Central memory CD8-positive, alpha-beta T cell (primary cell): ENCODE data around the gene ZNF287.
A peak's percentile ranks its signal among the peaks of the same experiment; 100 is the strongest.

Experiments
- ATAC-seq: fragments of 150-1000 bp; cut with Tn5 transposase; replicated peaks from 2 replicates; pipeline ENCODE4 v1.10.0; 2022; ENCODE audit warnings: mild to moderate bottlenecking, moderate FRiP score, moderate number of reproducible peaks; ENCODE audit not compliant: poor library complexity, severe bottlenecking; ENCODE audit errors: extremely low read depth
- DNase-seq, 2 donors: peaks; one replicate each; pipeline ENCODE4 v3.0.0; 2021; ENCODE audit warnings: low spot score in 2 of 2
- H3K27ac Mint-ChIP-seq: one replicate; pipeline ENCODE4 v1.8.0; 2022; ENCODE audit warnings: low read depth, mild to moderate bottlenecking, moderate library complexity, mixed read lengths
- H3K27me3 Mint-ChIP-seq: one replicate; pipeline ENCODE4 v1.8.0; 2022; ENCODE audit warnings: mixed read lengths
- H3K36me3 Mint-ChIP-seq: one replicate; pipeline ENCODE4 v1.8.0; 2022; ENCODE audit warnings: mild to moderate bottlenecking, moderate library complexity, mixed read lengths; ENCODE audit not compliant: insufficient read depth
- H3K4me1 Mint-ChIP-seq: one replicate; pipeline ENCODE4 v1.8.0; 2022; ENCODE audit warnings: mixed read lengths
- H3K4me3 Mint-ChIP-seq: one replicate; pipeline ENCODE4 v1.8.0; 2022; ENCODE audit warnings: mild to moderate bottlenecking, moderate library complexity, mixed read lengths
- H3K9me3 Mint-ChIP-seq: one replicate; pipeline ENCODE4 v1.8.0; 2022; ENCODE audit warnings: mixed read lengths

ZNF287 gene

DNA sequence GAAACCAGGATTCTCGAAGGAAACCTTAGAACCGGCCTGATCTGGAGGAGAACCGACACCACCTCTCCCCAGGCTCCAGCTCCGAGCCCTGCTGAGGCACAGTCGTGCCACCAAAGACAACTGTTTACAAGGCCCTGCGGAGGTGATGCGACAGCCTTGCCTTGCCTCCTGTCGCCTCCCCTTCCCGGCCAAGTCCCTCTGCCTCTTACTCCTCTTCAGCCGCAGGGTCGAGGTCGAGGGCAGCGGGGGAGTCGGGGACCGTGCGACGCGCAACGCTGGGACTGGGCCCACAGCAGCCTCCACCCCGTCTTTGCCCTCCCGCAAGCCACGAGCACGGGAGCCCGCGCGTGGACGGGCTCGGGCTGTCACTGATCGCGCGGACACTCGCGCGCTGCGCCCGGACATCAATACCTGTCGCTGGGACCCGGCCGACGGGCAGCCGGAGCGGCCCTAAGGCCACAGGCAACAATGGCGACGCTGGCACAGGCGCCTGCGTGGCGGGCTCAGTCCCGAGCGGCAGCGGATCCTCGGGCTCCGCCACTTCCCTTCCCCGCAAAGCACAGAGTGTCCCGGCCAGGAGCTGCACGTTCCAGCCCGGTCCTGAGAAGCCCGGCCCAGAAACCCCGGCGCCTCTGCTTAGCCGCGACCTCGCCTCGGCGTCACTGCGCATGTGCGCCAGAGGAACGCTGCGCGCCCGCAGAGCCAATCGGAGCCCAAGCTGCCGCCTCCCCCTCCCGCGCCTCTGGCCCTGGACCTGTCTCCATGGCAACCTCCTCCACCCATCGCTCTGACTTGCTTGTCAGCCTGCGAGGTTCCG, at the start of gene ZNF287:
Gene ZNF287, minus strand, starts transcription at position 664 of the 817 bp plus-strand sequence. CDS start 1,473 bp downstream, outside the sequence.
- no peaks in the 10 kb centered on the region for H3K9me3 Mint-ChIP-seq
- peak within 1 kb of the TSS; percentile 86 for H3K27ac Mint-ChIP-seq
- H3K36me3 Mint-ChIP-seq = peaks cover 9% of the 10 kb centered on the region
- ATAC-seq = peak; percentile 96
- H3K4me3 Mint-ChIP-seq = peak within 1 kb of the TSS; percentile 80
- peaks cover 6% of the 10 kb centered on the region for H3K4me1 Mint-ChIP-seq
- H3K27me3 Mint-ChIP-seq = no peaks in the 10 kb centered on the region
- peak; percentile 81 to 89 for DNase-seq

DNA sequence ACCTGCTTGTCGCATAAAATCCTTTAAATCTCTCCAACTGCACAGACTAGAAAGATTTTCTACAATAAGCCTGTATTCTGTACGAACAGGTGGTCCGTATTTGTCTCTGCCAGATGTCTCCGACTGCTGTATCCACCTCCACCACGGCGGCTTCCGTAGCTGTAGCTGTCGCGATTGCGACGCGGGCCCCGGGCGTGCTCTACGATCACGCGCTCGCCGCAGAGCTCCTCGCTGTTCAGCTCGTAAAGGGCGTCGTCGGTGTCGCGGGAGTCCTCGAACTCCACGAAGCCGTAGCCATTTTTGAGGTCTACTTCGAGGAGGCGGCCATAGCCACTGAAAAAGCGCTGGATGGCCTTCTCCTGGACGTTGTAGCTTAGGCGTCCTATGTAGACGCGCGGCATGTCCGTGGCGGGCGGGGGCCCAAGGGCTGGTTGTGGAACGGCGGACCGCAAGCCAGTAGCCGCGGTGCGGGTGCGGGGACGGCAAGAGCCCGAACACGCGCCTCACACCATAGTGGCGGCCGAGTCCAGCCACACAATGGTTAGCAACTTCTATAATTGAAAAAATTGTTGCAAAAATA, 48.6 kb upstream of the ZNF287 start:
- Mint-ChIP-seq H3K36me3 (peaks cover 1% of the 10 kb centered on the region), H3K4me1 (no peaks in the 10 kb centered on the region), H3K4me3 (no peak overlapping the region), H3K27ac (no peak overlapping the region), H3K9me3 (peaks cover 37% of the 10 kb centered on the region), H3K27me3 (no peaks in the 10 kb centered on the region)
- no peak for DNase-seq
- ATAC-seq = no peak

GRCh38 chr17:16599537-16599936, 30.5 kb upstream of the ZNF287 start:
- peaks cover 41% of the 10 kb centered on the region for H3K27me3 Mint-ChIP-seq
- DNase-seq = no peak
- H3K9me3 Mint-ChIP-seq = no peaks in the 10 kb centered on the region
- no peak overlapping the region for H3K4me3 Mint-ChIP-seq
- no peaks in the 10 kb centered on the region for H3K4me1 Mint-ChIP-seq
- ATAC-seq = no peak
- no peak overlapping the region for H3K27ac Mint-ChIP-seq
- no peaks in the 10 kb centered on the region for H3K36me3 Mint-ChIP-seq

DNA sequence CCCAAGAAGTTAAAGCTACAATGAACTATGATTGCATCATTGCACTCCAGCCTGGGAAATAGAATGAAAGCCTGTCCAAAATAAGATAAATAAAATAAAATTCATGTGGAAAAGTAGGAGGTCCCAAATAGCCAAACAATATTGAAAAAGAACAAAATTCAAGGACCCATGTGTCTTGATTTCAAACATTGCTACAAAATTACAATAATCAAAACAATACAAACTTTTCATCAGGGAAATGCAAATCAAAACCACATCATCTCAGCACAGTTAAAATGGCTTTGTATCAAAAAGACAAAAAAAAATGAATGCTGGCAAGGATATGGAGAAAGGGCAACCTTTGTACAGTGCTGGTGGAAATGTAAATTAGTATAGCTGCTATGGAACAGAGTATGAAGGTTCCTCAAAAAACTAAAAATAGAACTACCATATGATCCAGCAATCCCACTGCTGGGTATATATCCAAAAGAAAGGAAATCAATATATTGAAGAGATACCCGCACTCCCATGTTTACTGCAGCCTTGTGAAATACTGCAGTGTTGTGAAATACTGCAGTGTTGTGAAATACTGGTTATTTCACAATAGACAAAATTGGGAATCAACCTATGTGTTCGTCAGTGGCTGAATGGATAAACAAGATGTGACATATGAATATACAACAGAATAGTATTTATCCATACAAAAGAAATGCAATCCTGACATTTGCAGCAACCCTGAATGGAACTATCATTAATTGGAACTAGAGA, 24.5 kb upstream of the ZNF287 start:
- Mint-ChIP-seq H3K36me3 (peaks cover 5% of the 10 kb centered on the region), H3K9me3 (no peaks in the 10 kb centered on the region), H3K27me3 (peaks cover 77% of the 10 kb centered on the region), H3K27ac (no peak overlapping the region), H3K4me3 (no peak overlapping the region), H3K4me1 (no peaks in the 10 kb centered on the region)
- DNase-seq = no peak
- ATAC-seq = no peak

GRCh38 chr17:16589097-16589969, 20.3 kb upstream of the ZNF287 start:
- DNase-seq (peak; percentile 85 to 89), ATAC-seq (peak; percentile 71)
- Mint-ChIP-seq H3K9me3 (no peaks in the 10 kb centered on the region), H3K36me3 (peaks cover 6% of the 10 kb centered on the region), H3K4me1 (no peaks in the 10 kb centered on the region), H3K27me3 (peaks cover 55% of the 10 kb centered on the region), H3K4me3 (peak overlapping the region; percentile 70), H3K27ac (no peak overlapping the region)

DNA sequence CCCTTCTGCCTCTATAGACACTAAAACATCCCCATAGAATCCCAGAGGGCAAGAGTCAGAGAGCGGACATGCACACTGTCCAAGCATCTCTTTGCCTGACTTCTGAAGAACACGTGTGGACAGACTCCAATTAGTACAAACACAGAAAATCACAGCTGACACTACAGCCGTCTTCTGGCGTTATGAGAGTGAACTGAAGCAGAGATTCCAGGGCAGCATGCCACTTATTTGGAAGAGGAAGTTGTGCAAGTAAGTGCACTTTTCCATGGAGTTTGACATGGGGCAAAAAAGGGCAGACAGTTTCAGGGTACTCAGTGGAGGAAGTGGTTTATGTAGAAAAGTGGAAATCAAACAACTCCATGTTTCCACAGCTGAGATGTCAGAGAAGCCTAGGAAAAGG, 16.8 kb upstream of the ZNF287 start:
- Mint-ChIP-seq H3K9me3 (no peaks in the 10 kb centered on the region), H3K27me3 (peaks cover 31% of the 10 kb centered on the region), H3K4me1 (peaks cover 6% of the 10 kb centered on the region), H3K36me3 (peaks cover 6% of the 10 kb centered on the region), H3K4me3 (no peak overlapping the region), H3K27ac (no peak overlapping the region)
- ATAC-seq (no peak), DNase-seq (no peak)

DNA sequence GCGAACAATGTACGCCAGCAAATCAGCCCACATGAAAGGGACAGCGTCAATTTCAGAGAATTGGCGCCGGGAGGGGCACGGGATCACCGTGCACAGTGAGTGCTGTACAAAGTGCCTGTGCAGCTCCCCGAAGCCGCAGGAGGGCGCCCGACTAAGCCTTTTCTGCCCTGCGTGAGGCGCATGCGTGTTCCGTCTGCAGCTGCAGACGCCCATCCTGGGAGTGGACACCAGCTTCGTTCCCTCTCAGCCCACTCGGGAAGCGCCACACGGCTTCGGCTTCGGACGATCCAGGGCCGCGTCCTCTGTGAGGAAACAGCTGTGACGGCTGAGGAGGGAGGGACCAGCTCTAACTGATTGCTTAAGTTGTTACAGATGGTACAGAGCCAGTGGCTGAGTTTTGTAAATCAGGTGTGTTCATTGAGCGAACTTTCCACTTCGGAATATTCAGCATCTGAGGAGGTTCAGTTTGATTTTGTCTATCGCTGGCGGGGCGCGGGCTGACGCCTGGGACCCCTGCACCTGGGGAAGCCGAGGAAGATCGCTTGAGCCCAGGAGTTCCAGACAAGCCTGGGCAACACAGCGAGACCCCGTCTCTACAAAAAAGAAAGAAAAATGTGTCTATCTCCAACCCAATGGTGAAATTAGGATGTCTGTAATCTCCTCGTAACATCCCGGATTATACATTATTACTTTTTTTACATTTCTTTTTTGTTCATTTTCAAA, 15.4 kb upstream of the ZNF287 start:
- Mint-ChIP-seq H3K27ac (peak overlapping the region; percentile 11), H3K4me3 (peak overlapping the region; percentile 66), H3K27me3 (peaks cover 31% of the 10 kb centered on the region), H3K9me3 (no peaks in the 10 kb centered on the region), H3K36me3 (peaks cover 4% of the 10 kb centered on the region), H3K4me1 (peaks cover 6% of the 10 kb centered on the region)
- DNase-seq (peak; percentile 90 to 91), ATAC-seq (peak; percentile 100)

DNA sequence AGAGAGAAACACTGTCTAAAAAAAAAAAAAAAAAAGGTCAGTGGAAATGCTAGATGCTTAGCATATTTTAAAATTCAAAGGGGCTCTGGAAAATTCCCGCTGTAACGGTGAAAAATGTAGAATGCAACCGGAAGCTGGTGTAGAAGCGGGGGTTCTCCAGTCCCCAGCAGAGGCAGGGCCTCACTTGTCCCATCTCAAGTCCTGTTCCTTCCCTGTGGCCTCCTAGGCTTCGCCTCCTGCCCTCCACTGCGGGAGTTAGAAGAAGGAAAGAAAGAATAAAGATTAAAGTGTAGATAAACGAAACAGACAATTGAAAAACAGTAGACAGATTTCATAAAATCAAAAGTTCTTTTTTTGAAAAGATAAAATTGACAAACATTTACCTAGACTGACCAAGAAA, 14.8 kb upstream of the ZNF287 start:
- ATAC-seq = no peak
- peaks cover 37% of the 10 kb centered on the region for H3K27me3 Mint-ChIP-seq

DNA sequence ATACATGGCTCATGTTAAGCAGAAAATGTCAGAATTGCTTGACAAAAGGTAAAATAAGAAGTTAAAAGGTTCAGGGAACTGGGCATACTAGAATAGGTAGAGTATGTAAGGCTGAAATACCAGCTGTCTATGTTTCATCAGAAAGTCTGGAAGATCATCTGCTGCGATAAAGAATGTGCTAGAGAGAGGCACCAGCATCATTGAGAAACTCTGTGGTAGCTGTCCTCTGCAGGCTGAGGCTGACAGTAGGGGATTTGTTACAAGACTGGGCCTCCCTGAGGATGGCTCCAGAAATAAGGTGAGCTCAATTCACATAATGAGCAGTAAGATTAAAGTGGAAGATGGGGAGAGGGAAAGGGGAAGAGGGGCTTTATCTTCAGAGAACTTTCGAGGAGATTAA, 4.5 kb upstream of the ZNF287 start:
- no peak overlapping the region for H3K27ac Mint-ChIP-seq
- H3K36me3 Mint-ChIP-seq = peaks cover 5% of the 10 kb centered on the region
- H3K4me1 Mint-ChIP-seq = peaks cover 6% of the 10 kb centered on the region
- no peaks in the 10 kb centered on the region for H3K9me3 Mint-ChIP-seq
- no peak for DNase-seq
- peaks cover 4% of the 10 kb centered on the region for H3K27me3 Mint-ChIP-seq
- no peak for ATAC-seq
- H3K4me3 Mint-ChIP-seq = no peak overlapping the region

More for the DNA sequence above, 14.8 kb upstream of the ZNF287 start:
- peaks cover 6% of the 10 kb centered on the region for H3K4me1 Mint-ChIP-seq
- peak overlapping the region; percentile 66 for H3K4me3 Mint-ChIP-seq
- no peaks in the 10 kb centered on the region for H3K9me3 Mint-ChIP-seq
- no peak for DNase-seq
- H3K36me3 Mint-ChIP-seq = peaks cover 1% of the 10 kb centered on the region
- peak overlapping the region; percentile 11 for H3K27ac Mint-ChIP-seq

DNA sequence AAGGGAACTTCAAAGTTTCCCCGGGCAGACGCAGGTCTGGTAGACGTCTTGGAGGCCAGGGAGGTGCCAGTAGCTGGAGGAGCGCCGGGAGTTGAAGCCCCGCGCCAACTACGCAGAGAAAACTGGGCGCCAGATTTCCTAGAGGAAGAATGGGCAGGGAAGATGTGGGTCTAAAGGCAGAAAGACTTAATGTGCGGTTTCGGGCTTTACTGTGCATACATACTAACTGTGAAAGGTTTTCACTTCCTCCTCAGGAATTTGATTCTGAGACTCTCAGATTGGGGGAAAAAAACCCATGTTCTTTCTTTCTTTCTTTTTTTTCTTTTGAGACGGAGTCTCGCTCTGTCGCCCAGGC, 331 bp upstream of the ZNF287 start:
- peaks cover 9% of the 10 kb centered on the region for H3K36me3 Mint-ChIP-seq
- H3K9me3 Mint-ChIP-seq = no peaks in the 10 kb centered on the region
- H3K27me3 Mint-ChIP-seq = no peaks in the 10 kb centered on the region
- ATAC-seq (no peak), DNase-seq (no peak)
- peaks cover 6% of the 10 kb centered on the region for H3K4me1 Mint-ChIP-seq
- H3K27ac Mint-ChIP-seq = peak overlapping the region; percentile 86
- peak overlapping the region; percentile 80 for H3K4me3 Mint-ChIP-seq

GRCh38 chr17:16552637-16553045, 16.4 kb downstream of the ZNF287 start:
- DNase-seq = no peak
- no peaks in the 10 kb centered on the region for H3K4me1 Mint-ChIP-seq
- peaks cover 38% of the 10 kb centered on the region for H3K9me3 Mint-ChIP-seq
- no peaks in the 10 kb centered on the region for H3K27me3 Mint-ChIP-seq
- H3K4me3 Mint-ChIP-seq = no peak overlapping the region
- no peak overlapping the region for H3K27ac Mint-ChIP-seq
- peaks cover 16% of the 10 kb centered on the region for H3K36me3 Mint-ChIP-seq
- ATAC-seq = no peak
